Panc1 (cell line): ENCODE data around the gene PAK4. TPM values are rescaled to one million over a fixed set of nuclear protein-coding genes. Genes with fewer than 3 reads are reported as not detected.

Experiments
- ATAC-seq: fragments of 200-7000 bp; cut with Tn5 transposase; 2 replicates; pipeline ENCODE4 v1.9.1; 2020; ENCODE audit warnings: mild to moderate bottlenecking, moderate library complexity
- BruUV-seq: library from RNA; stranded (reverse); fragments of 400-500 nt; replicated peaks from 2 replicates; lab custom pipeline; 2021; lab: Mats Ljungman, UMichigan
- CTCF ChIA-PET: fragments of 300-600 bp; sonication (Branson Sonifier 250); formaldehyde crosslinking; loops from one replicate; lab custom pipeline; 2022; ENCODE audit warnings: antibody characterized with exemption; lab: Charles Lee
- POLR2A ChIA-PET: fragments of 300-600 bp; sonication (Branson Sonifier 250); formaldehyde crosslinking; loops from one replicate; lab custom pipeline; 2022; ENCODE audit warnings: antibody characterized with exemption; lab: Charles Lee
- DNase-seq: peaks from one replicate; pipeline ENCODE4 v3.0.0-alpha.2; 2010; ENCODE audit warnings: low read depth, low spot score
- H3K27ac ChIP-seq: 2 replicates; pipeline ENCODE4 v1.5.1; 2011; ENCODE audit warnings: mild to moderate bottlenecking, low read length, inconsistent platforms
- H3K27me3 ChIP-seq: fragments of 200-500 bp; sonication (Bioruptor generic); 2 replicates; pipeline ENCODE4 v1.6.0; 2014; ENCODE audit warnings: low read length, inconsistent platforms; ENCODE audit not compliant: control insufficient read depth, insufficient read depth
- H3K36me3 ChIP-seq: fragments of 200-500 bp; sonication (Bioruptor generic); 2 replicates; pipeline ENCODE4 v1.5.1; 2014; ENCODE audit warnings: inconsistent platforms, mild to moderate bottlenecking, low read length, moderate library complexity; ENCODE audit not compliant: control insufficient read depth, insufficient read depth
- H3K4me1 ChIP-seq: 2 replicates; pipeline ENCODE4 v1.5.1; 2011; ENCODE audit warnings: inconsistent platforms, mild to moderate bottlenecking, low read length, moderate library complexity; ENCODE audit not compliant: control insufficient read depth, insufficient read depth
- H3K4me3 ChIP-seq, 2 experiments: 2 replicates each; pipeline ENCODE4 v1.5.1; 2011 to 2012; ENCODE audit warnings: low read depth in 2 of 2, low read length in 2 of 2, mild to moderate bottlenecking in 2 of 2, inconsistent platforms in 1 of 2, moderate library complexity in 1 of 2
- H3K9me3 ChIP-seq: fragments of 200-500 bp; sonication (Bioruptor generic); 2 replicates; pipeline ENCODE4 v1.5.1; 2014; ENCODE audit warnings: low read depth, mild to moderate bottlenecking, inconsistent platforms, low read length, moderate library complexity; ENCODE audit not compliant: control insufficient read depth, insufficient read depth
- POLR2AphosphoS5 ChIP-seq: IDR thresholded peaks from 2 replicates; pipeline ENCODE4 v1.6.1; 2012; ENCODE audit warnings: mild to moderate bottlenecking, low read depth, low read length, moderate library complexity
- SIN3A ChIP-seq: IDR thresholded peaks from 2 replicates; pipeline ENCODE4 v1.6.1; 2012; ENCODE audit warnings: low read depth, mild to moderate bottlenecking, low read length, moderate library complexity, borderline replicate concordance; ENCODE audit not compliant: insufficient read depth
- TCF7L2 ChIP-seq: IDR thresholded peaks from 2 replicates; pipeline ENCODE4 v1.6.1; 2011; ENCODE audit warnings: mild to moderate bottlenecking, low read depth, low read length, inconsistent platforms
- in situ Hi-C: cut with HindIII; loops from 2 replicates; pipeline ENCODE4 v1.10.0; 2016; ENCODE audit warnings: low sequenced_read_pairs, low pct_unique_long_range_greater_than_20kb
- intact Hi-C: fragments of 100-400 bp; cut with micrococcal nuclease; formaldehyde crosslinking; loops from one replicate; pipeline ENCODE4 v1.10.0; 2022; ENCODE audit not compliant: unreplicated experiment
- total RNA-seq: library from RNA; stranded (reverse); gene quantifications from one replicate; pipeline ENCODE4 v1.2.1, GENCODE V29; 2021; ENCODE audit not compliant: unreplicated experiment
- TF ChIP-seq, protein P1 (sequence below), 2 experiments: IDR thresholded peaks; 2 replicates each; pipeline ENCODE4 v1.6.1; 2011 to 2012; ENCODE audit warnings: low read depth in 2 of 2, control low read depth in 1 of 2, low read length in 1 of 2, mild to moderate bottlenecking in 1 of 2, moderate library complexity in 1 of 2; ENCODE audit not compliant: insufficient read depth in 1 of 2
- TF ChIP-seq, protein P2 (sequence below): fragments of 450-650 bp; IDR thresholded peaks from 2 replicates; pipeline ENCODE4 v1.5.1; 2017; ENCODE audit warnings: mild to moderate bottlenecking

The PAK4 gene
- total RNA-seq, 1 experiment from 2014 or later = 311 TPM

DNA sequence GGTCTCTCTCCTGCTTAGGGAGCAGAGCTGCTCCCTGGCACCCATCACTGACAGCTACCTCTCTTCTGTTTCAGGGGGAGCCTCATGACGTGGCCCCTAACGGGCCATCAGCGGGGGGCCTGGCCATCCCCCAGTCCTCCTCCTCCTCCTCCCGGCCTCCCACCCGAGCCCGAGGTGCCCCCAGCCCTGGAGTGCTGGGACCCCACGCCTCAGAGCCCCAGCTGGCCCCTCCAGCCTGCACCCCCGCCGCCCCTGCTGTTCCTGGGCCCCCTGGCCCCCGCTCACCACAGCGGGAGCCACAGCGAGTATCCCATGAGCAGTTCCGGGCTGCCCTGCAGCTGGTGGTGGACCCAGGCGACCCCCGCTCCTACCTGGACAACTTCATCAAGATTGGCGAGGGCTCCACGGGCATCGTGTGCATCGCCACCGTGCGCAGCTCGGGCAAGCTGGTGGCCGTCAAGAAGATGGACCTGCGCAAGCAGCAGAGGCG lies 48.0 kb downstream of the PAK4 start:
- Histone ChIP-seq H3K4me3 (no peak overlapping the region), H3K27ac (no peak overlapping the region), H3K36me3 (peaks cover 26% of the 10 kb centered on the region; the same call in 1 of the 2 replicates), H3K4me1 (peaks cover 12% of the 10 kb centered on the region), H3K27me3 (no peaks in the 10 kb centered on the region), H3K9me3 (no peaks in the 10 kb centered on the region)
- ChIA-PET POLR2A (interaction anchor here (0.6 to 0.7 kb wide), 2 partner anchors 36 to 623 kb away, joined by 6 to 21 read pairs; no protein-coding TSS in a partner anchor), CTCF (interaction anchor here (1.6 kb wide), 1 partner anchor 121 kb away, joined by 4 read pairs; no protein-coding TSS in a partner anchor)
- no peak for ATAC-seq
- no TSS peak for BruUV-seq
- in situ Hi-C loops (loop anchor here (10.0 kb wide), 1 partner anchor 59 kb away; no protein-coding TSS in a partner anchor), intact Hi-C loops (no loop called here)
- no peak for DNase-seq
- TF ChIP-seq POLR2AphosphoS5 (no peak), TCF7L2 (no peak), SIN3A (no peak)
- TF ChIP-seq, protein P1, sequence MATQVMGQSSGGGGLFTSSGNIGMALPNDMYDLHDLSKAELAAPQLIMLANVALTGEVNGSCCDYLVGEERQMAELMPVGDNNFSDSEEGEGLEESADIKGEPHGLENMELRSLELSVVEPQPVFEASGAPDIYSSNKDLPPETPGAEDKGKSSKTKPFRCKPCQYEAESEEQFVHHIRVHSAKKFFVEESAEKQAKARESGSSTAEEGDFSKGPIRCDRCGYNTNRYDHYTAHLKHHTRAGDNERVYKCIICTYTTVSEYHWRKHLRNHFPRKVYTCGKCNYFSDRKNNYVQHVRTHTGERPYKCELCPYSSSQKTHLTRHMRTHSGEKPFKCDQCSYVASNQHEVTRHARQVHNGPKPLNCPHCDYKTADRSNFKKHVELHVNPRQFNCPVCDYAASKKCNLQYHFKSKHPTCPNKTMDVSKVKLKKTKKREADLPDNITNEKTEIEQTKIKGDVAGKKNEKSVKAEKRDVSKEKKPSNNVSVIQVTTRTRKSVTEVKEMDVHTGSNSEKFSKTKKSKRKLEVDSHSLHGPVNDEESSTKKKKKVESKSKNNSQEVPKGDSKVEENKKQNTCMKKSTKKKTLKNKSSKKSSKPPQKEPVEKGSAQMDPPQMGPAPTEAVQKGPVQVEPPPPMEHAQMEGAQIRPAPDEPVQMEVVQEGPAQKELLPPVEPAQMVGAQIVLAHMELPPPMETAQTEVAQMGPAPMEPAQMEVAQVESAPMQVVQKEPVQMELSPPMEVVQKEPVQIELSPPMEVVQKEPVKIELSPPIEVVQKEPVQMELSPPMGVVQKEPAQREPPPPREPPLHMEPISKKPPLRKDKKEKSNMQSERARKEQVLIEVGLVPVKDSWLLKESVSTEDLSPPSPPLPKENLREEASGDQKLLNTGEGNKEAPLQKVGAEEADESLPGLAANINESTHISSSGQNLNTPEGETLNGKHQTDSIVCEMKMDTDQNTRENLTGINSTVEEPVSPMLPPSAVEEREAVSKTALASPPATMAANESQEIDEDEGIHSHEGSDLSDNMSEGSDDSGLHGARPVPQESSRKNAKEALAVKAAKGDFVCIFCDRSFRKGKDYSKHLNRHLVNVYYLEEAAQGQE (IDR thresholded peaks at IDR 0.05; ENCODE audit: insufficient read depth in 1 of 2, low read depth in 2 of 2, low read length in 1 of 2) = no peak
- TF ChIP-seq, protein P2, sequence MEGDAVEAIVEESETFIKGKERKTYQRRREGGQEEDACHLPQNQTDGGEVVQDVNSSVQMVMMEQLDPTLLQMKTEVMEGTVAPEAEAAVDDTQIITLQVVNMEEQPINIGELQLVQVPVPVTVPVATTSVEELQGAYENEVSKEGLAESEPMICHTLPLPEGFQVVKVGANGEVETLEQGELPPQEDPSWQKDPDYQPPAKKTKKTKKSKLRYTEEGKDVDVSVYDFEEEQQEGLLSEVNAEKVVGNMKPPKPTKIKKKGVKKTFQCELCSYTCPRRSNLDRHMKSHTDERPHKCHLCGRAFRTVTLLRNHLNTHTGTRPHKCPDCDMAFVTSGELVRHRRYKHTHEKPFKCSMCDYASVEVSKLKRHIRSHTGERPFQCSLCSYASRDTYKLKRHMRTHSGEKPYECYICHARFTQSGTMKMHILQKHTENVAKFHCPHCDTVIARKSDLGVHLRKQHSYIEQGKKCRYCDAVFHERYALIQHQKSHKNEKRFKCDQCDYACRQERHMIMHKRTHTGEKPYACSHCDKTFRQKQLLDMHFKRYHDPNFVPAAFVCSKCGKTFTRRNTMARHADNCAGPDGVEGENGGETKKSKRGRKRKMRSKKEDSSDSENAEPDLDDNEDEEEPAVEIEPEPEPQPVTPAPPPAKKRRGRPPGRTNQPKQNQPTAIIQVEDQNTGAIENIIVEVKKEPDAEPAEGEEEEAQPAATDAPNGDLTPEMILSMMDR = no peak

DNA sequence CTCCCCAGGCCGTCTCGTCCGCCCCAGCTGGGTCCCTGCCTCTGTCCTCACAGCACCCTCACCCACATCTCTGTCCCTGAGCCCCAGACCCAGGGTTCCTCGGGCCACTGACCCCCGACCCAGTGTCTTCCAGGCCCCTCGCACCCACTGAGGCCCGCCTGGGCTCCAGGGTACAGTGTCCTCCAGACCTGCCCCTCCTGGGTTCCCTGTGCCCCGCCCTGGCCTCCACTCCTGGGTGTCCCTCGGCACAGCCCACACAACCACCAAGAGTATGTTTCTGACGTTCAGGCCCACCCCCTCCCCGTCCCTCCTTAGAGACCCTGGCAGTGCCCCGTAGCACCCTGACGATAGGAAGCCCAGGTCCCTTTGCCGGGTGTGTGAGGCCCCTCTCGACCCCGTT lies 48.6 kb downstream of the PAK4 start:
- intact Hi-C loops = no loop called here
- in situ Hi-C loops = loop anchor here (10.0 kb wide), 1 partner anchor 59 kb away; no protein-coding TSS in a partner anchor
- no peak overlapping the region for H3K27ac ChIP-seq
- POLR2A ChIA-PET = no interaction called here
- DNase-seq (no peak), ATAC-seq (no peak)
- CTCF ChIA-PET = interaction anchor here (1.0 to 1.6 kb wide), 3 partner anchors 9 to 122 kb away, joined by 3 to 6 read pairs (median 4); no protein-coding TSS in a partner anchor
- H3K36me3 ChIP-seq = peaks cover 32% of the 10 kb centered on the region; the same call in 1 of the 2 replicates
- H3K4me3 ChIP-seq = no peak overlapping the region
- TF ChIP-seq, protein P2 = no peak
- TF ChIP-seq POLR2AphosphoS5 = no peak
- no peak for TF ChIP-seq TCF7L2
- no peak for TF ChIP-seq SIN3A
- TF ChIP-seq, protein P1 (IDR thresholded peaks at IDR 0.05; ENCODE audit: insufficient read depth in 1 of 2, low read depth in 2 of 2, low read length in 1 of 2) = no peak
- no TSS peak for BruUV-seq
- H3K9me3 ChIP-seq = no peaks in the 10 kb centered on the region
- H3K27me3 ChIP-seq = no peaks in the 10 kb centered on the region
- H3K4me1 ChIP-seq = peaks cover 12% of the 10 kb centered on the region
